Limb (tissue), 2 donors: ENCODE data around the gene VDAC1.
"Not testable (repeated sequence)": the region's sequence is repeated elsewhere in the genome, so short reads cannot be mapped to it uniquely, and the experiment has no call there.

Source experiments
- DNase-seq, 2 donors: peaks; one replicate each; pipeline ENCODE4 v3.0.0-alpha.2; 2016; ENCODE audit errors: extremely low spot score in 2 of 2

The VDAC1 gene

GRCh38 chr5:133942614-133943474 lies 61.9 kb downstream of the VDAC1 start:
- DNase-seq, result no peak

DNA sequence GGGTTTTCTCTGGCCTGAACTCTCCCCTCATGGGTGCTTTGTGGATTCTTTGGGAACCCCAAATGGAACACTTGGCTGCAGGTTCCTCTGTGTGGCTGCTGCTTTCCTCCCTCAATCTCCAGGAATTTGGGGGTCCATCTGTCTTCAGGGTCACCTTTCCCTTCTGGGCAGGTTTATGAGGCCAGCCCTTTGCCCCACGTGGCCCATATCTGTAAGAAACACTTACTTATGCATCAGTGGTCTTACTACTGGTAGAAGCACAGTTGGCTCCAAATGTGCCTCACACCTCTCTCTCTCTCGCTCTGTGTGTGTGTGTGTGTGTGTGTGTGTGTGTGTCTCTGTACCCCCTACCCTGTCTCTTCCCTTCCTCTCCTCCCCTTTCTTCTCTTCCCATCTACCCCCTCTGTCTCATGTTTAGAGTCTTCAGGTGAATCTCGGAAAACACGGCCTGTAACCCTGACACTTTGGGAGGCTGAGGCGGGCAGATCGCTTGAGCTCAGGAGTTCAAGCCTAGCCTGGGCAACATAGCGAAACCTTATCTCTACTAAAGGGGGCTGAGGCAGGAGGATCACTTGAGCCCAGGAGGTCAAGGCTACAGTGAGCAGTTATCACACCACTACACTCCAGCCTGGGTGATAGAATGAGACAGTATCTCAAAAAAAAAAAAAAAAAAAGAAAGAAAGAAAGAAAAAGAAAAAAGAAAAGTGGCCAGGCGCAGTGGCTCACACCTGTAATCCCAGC lies 63.1 kb downstream of the VDAC1 start:
- no peak for DNase-seq

DNA sequence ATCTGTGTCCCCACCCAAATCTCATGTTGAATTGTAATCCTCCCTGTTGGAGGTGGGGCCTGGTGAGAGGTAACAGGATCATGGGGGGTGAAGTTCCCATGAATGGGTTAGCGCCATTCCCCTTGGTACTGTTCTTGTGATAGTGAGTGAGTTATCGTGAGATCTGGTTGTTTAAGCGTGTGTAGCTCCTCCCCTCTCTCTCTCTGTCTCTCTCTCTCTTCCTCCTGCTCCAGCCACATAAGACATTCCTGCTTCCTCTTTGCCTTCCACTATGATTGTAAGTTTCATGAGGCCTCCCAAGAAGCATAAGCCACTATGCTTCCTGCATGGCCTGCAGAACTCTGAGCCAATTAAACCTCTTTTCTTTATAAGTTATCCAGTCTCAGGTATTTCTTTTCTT lies 65.1 kb downstream of the VDAC1 start:
- DNase-seq, result no peak

DNA sequence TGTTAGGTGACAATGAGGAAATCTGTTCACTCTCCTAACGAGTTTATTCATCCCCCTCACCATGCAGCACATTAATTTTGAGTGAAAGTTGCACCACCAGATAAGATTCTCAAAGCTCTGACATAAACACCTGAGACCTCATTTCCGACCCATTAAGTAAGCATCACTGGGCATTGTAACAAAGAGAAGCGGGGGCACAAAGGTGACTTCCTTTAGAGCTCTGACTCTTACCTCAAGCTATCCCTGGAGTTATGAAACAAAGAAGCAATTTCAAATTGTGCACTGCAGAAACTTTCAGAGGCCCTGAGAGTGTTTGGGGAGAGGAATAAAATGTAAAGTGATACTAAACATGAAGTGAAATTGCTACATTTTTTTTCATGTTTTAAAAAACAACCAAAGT lies 65.8 kb downstream of the VDAC1 start:
- DNase-seq, result no peak

DNA sequence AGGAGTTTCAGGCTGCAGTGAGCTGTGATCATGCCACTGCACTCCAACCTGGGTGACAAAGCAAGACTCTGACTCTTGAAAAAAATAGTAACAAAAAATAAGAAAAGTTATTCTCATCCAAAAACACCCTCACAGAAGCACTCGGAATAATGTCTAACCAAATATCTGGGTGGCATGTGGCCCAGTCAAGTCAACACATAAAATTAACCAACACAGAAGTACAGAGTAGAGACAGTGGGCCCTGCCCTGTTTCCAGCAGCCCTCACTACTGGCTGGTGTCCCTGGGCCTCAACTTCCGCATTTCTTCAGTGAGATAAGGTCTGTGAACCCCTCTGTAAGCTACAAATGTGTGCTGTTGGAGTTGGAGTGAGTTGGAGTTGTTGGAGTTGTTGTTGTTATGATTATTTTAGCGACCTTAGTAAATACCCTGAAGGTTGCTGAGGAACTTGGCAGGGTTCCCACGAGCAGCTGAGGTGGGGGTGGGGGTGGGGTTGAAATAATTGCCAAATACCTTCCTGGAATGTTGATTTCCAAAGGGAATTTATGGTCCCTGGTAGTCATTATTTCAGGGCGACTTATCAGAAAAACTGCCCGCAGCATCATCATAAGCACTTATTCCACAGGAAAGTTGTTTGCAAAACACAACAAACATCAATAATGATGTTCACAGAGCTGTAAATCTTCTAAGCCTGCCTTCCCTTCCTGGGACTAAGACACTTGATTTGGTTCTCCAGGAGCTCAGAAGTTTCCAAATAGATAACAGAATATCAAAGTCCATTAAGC lies 66.5 kb downstream of the VDAC1 start:
- no peak for DNase-seq

DNA sequence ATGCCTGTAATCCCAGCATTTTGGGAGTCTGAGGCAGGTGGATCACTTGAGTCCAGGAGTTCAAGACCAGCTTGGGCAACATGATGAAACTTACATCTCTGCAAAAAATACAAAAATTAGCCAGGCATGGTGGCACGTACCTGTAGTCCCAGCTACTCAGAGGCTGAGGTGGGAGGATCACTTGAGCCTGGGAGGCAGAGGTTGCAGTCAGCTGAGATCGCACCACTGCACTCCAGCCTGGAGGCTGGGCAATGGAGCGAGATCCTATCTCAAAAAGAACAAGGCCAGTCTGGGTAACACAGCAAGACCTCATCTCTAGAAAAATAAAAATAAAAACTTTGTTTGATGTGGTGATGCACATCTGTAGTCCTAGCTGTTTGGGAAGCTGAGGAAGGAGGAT lies 67.1 kb downstream of the VDAC1 start:
- not testable (repeated sequence) for DNase-seq

DNA sequence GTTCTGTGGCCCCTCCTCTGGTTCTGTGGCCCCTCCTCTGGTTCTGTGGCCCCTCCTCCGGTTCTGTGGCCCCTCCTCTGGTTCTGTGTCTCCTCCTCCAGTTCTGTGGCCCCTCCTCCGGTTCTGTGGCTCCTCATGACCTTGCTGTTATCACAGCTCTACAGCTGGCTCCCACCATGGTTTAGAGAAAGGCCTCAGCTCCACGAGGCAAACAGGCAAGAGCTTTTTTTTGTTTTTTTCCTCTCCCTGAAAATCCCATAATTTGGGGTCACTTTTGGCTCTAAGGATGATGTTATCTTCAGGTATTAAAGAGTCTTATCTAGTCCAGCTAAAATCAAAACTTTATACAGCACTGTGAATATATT lies 68.1 kb downstream of the VDAC1 start:
- no peak for DNase-seq

- not testable (repeated sequence) for DNase-seq
Measured at GRCh38 chr5:133935991-133936650, 68.7 kb downstream of the VDAC1 start.

DNA sequence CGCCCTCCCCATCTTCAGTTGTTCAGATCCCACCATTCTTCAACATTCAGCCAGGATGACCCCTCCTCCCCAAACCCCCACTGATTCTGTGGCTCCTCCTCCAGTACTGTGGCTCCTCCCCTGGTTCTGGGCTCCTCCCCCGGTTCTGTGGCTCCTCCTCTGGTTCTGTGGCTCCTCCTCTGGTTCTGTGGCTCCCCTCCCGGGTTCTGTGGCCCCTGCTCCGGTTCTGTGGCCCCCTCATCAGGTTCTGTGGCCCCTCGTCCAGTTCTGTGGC lies 69.2 kb downstream of the VDAC1 start:
- DNase-seq, result no peak

- DNase-seq, result no peak
Measured at GRCh38 chr5:133934822-133935666, 69.7 kb downstream of the VDAC1 start.

GRCh38 chr5:133934311-133934710 lies 70.5 kb downstream of the VDAC1 start:
- DNase-seq, result no peak

DNA sequence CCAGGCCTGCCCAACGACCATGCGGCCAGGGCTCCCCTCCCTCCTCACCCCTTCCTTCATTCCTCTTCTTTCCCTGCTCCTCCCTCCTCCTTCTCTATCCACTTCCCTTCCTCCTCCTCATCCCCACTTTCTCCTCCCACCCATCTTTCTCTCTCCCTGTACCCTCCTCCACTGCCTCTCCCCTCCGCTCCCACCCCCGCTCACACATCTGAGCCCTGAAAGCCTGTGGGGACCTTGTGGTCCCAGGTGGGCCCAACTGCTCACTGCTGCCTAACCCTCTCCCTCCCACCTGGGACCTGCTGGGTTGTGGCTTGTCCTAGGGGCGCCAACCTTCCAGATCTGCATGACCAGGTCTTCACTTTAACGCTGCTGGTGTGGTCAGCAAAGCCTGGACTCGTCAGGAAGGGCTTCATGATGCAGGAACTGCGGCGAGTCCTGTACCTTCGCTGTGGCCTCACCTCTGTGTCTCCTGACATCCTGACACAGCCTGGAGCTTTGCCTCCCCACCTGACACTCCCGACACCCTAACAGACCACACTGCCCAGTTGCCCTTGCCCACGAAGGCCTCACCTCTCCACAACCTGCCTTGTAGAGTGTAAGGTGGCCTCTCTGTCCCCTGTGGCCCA lies 71.0 kb downstream of the VDAC1 start:
- DNase-seq, result no peak

DNA sequence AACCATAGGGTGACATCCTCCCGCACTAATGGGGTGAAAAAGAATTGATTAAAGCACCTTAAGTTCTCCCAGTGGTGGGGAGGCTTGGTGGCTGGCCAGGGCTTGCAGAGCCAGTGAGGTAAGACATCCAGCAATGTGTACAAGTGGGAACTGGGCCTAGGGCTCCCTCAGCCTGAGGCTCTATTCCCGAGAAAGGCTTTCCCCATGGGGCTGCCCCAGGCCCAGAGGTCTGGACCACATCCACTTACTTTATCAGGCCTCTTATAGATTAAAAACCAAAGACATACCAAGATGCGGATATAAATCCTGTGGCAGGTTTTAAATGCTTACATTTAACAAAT lies 71.6 kb downstream of the VDAC1 start:
- DNase-seq, result no peak

GRCh38 chr5:133932441-133933168 lies 72.2 kb downstream of the VDAC1 start:
- DNase-seq, result no peak

GRCh38 chr5:133931546-133931945 lies 73.2 kb downstream of the VDAC1 start:
- DNase-seq, result no peak

GRCh38 chr5:133930813-133931090 lies 74.0 kb downstream of the VDAC1 start:
- no peak for DNase-seq

DNA sequence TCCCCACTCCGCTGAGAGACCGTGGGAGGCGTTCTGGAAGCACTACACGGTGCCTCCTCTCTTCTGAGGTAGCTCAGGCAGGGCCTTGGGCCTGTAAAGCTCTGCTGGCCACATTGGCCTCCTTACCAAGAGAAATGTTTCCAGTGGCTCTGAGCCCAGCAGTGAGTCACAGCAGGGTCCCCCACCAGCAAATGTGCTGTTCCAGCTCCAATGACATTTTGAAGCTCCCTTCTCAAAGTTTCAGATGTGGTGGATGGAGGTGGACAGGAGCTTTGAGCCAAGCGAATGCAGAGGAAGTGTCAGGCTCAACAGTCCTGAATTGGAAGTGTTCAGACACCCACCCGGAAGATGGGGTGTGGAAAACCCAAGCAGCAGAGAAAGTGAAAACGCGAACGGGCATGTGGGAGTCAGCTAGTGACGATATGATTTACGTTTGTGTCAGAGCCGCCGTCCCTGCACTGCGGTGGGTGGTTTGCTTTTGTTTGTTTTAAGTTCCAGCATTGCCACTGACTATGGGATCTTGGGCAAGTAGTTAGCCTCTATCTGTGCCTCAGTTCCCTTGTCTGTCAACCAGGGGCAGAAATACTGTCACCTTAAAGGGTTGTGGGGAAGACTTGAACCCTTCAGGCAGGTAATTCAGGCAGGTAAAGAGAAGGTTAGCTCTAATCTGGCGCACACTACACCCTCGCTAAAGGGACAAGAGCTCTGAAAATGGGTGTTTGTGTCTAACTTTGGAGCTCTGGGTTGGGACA lies 74.5 kb downstream of the VDAC1 start:
- DNase-seq, result no peak

DNA sequence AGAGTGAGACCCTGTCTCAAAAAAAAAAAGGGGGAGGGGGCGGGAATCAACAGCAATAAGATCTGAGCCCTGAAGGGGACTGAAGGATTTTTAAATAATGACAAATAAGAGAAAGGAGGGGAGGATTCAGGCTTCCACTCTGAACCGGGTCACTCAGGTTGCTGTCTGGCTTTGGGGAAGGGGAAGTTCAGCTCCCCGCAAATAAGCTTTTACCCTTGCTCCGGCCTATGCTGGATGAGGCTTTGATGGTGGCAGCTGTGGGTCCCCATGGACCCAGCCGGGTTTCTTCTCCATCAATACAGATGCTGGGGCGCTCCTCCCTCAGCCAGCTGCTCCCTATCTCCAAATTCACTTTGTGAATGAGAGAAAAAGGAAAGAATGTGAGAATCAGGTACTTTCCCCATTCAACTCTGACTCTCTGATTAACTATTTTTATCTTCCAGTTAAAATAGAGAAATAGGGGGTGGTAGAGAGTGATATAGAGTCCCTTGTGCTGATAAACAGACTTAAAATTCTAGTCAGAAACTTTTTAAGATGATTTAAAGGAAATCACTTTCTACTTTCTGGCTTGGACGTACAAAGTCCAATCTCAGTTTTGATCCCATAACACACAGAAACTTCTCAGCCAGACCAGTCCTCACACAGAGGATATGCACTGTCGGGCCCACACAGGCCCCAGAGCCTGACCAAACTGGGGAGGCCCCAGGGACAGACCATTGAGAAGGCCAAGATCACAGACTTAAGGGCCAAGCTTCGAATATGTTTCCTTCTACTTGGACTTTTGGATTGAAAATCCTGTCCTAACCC lies 76.0 kb downstream of the VDAC1 start:
- no peak for DNase-seq
